HG03432 (cell line): ENCODE measurements around the gene IRAK1.

Source experiments
- ATAC-seq: cut with Tn5 transposase; IDR thresholded peaks from one replicate; pipeline ENCODE4 v1.9.1; 2021; ENCODE audit warnings: mild to moderate bottlenecking, moderate library complexity; ENCODE audit not compliant: unreplicated experiment

Gene IRAK1

DNA sequence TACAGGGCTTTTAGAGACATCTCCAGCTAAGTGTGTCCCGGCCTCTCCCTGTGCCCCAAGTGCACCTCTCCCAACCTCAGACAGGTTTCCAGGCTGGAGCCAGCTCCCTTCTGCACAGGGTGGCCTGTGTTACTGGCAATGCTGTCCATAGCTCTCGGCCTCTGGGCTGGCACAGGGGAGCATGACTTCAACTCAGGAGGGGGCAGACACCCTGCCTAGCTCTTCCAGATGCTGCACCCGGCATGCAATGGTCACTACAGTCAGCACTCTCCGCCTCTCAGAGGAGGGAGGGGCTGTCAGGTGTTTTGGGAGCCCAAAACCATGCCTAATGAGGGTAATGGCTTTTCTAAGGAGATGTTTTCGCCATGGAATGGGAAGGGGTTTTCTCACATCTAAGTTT, 2.4 kb upstream of the IRAK1 start:
- no peak for ATAC-seq

DNA sequence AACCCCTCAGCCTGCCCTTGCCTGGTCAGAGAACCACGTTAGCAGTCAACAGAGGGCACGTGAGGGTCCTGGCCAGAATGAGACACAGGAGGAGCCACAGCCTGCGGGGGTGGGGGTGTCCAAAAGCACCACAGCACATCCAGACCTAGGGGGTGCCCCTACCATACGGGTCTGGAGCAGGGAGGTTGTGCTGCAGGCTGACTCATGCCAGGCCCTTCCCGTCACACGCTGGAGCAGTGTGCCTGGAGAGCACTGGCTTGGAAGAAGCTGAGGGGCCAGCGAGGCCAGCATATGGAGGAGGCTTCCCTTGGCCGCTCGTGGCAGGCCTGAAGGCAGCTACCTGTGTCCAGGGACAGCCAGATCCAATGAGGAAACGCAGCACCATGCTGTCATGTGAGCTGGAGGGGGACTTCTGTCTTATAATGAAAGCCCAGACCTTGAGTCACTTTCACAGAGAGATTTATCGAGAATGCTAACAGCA, 1.5 kb upstream of the IRAK1 start:
- ATAC-seq: no peak

DNA sequence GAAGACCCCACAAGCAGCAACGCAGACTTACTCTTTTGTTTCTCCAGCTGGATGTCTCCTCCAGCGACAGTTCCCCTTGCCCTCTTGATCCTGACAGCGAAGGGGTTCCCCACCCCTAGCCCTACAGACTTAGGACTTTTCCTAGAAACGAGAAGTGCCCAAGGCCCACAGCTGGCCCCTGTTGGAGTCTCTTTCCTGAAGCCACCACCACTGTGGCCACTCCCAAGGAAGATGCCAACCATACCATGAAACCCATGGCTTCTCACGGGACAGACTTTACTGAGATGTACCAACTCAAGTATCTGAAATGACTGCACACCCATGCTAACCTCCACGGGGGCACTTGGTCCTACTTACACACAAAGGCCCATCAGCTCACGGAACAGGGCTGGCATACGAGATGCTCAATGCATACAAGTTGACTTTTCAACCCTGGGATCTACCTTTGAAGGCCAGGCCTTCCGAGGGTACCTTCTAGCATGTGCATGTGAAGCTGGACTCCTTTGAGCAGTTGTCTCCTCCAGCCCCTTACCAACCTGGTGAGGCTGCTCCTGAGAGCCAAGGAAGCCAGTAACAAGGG, 924 bp upstream of the IRAK1 start:
- no peak for ATAC-seq

DNA sequence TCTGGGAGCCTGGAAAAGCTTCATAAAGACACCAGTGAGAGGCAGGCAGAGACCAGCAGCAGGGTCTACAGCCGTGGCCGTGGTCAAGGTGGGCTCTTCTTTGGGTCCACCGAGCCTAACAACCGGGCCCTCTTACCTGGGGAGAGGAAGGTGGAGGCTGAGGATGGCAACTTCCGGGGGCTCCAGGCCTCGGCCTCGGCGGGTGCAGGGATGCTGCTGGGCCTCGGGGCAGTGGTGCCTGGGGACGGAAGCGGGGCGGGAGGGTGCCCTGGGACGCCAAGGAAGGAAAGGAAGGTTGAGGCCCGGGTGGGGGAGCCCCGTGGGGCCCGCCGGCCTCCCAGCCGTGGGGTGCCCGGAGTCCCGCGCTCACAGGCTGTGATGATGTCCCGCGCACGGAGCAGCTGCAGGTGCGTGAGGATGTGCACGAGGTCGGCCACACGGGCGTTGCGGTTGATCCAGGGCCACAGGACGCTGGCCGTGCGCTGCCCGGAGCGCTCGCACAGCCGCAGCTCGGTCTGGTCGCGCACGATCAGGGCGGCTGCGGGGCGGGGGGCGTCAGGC, 561 bp downstream of the IRAK1 start:
- peak; percentile 22 for ATAC-seq

DNA sequence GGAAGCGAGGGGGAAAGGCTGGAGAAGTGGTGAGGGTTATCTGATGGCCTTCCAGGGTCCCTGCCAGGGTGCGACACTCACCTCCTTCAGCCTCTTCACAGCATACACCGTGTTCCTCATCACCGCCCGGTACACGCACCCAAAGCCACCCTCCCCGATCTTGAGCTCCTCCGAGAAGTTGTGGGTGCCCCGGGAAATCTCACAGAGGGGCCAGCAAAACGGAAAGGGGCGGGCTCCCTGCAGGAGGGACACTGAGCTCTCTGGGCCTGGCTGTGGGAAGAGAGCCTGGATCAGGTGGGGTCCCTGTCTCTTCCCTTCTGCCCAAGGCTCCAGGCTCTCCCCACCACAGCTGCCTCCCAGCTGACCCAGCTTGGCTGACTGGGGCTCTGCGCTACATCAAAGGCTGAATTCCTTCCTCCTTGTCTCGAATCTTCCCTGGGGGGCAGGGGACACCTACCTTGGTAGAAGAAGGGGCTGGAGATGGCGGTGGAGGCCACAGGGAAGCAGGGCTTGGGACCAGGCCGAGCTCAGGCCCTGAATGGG, 1.1 kb downstream of the IRAK1 start:
- ATAC-seq: no peak

DNA sequence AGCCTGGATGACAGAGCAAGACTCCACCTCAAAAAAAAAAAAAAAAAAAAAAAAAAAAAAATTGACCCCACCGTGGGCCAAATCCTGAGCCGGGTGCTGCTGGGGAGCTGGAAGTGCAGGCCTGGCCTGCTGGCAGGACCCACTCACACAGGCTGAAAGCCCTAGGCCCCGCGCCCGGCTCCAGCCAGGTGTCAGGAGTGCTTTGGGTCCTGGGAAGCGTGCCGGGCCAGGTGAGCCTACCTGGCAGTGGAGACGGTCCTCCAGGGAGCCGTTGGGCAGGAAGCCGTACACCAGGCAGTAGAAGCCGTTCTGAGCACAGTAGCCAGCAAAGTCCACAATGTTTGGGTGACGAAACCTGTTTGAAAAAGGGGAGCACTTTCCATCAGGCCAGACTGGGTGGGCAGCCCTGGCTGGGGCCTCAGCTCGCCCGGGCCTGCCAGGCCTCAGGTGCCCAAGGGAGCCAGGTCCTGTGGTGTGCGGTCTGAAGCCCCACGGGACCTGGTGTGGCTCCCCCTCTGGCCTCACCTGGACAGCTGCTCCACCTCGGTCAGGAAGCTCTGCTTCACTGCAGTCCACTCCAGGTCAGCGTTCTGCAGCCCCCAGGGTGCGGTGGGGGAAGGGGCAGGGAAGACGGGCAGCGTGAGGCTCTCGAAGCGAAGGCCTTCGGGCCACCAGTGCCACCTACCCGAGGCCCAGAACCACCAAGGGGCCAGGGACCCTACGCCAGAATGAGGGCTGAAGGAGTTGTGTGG, 1.8 kb downstream of the IRAK1 start:
- ATAC-seq: no peak

DNA sequence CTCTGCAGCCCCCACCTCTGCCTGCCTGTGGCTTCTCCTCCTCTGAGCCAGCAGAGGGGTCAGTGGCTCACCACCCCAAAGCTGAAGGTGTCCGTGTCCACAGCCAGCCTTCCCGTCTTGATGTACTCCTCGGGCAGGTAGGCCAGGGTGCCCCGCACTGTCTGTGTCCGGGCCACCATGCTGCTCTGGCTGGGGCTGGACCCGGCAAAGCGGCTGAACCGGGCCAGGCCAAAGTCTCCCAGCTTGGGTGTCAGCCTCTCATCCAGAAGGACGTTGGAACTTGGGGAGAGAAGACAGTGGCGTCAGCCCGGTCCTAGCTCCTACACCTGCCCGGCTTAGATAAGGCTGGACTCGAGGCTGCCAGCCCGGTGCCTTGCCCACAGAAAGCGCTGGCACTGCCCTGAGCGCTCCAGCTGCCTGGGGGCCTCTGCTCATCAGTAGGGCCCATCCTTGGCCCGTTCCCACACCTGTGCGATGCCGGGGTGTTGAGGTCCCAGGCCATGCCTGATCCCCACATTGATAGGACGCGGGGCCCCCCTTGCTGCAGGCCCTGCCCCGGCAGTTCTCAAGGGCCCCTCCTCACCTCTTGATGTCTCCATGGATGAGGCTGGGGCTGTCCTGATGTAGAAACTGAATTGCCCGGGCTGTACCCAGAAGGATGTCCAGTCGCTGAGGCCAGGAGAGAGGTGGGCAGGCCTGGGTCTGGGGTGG, 3.2 kb downstream of the IRAK1 start:
- ATAC-seq: no peak

DNA sequence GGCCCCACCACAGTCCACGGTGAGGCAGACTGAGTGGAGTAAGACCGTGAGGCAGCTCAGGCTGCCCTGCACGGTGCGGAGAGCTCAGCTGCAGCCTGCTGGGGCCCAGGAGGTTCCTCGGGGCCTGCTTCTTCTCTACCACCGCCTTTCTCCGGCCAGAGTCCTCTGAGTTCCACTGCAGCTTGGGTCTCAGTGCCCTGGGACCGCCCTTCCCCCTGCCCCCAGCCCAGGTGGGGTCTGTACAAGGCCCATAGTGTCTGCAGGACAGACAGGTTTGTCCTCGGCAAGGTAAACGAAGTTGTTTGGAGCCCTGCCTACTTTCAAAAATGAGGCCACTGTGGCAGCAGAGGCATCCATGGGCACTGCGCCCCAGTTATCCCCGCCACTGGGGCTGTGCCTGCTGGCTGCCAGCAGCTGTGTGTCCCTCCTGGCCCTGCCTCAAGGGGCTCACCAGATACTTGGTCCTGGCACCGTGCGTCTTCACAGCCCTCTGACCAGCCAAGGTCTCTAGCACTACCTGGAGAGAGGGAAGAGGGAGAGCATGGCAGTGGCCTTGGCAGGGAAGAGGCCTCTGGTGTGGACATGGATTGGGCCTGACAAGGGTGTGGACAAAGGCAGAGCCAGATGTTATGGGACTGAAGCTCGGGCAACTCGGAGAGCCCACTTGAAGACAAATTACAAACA, 4.0 kb downstream of the IRAK1 start:
- ATAC-seq: no peak

DNA sequence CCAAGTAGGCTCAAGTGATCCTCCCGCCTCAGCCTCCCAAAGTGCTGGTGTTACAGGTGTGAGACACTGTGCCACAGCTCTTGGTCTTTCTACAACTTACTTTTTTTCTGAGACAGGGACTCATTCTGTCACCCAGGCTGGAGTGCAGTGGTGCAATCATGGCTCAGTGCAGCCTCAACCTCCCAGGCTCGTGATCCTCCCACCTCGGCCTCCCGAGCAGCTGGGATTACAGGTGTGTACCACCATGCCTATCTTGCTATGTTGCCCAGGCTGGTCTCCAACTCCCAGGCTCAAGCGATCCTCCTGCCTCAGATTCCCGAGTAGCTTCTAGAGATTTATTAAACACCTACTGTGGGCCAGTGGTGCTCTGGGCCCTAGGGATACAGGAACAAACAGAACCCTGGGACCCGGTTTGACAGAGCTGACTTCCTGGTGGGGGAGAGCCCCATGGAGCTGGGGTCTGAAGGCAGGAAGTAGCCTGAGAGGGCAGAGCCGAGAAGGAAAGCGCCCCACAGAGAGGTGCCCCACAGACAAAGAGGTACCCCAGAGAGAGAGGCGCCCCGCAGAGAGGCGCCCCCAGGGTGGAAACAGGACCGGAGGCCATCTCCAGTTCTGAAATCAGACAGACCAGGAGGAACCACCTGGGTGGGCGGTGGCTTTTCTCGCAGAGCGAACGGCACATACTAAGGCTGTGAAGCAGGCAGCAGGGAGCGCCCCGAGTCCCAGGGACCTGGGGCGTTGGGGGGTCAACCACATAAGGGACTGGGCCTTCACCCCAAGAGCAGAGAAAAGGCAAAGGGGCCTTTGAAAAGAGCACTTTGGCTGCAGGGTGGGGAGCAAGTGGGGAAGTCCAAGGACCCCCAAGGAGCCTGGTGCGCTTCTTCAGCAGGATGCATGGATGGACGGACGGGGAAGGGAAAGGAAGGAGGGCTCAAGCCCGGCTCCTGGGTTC, 5.0 kb downstream of the IRAK1 start:
- ATAC-seq: no peak

DNA sequence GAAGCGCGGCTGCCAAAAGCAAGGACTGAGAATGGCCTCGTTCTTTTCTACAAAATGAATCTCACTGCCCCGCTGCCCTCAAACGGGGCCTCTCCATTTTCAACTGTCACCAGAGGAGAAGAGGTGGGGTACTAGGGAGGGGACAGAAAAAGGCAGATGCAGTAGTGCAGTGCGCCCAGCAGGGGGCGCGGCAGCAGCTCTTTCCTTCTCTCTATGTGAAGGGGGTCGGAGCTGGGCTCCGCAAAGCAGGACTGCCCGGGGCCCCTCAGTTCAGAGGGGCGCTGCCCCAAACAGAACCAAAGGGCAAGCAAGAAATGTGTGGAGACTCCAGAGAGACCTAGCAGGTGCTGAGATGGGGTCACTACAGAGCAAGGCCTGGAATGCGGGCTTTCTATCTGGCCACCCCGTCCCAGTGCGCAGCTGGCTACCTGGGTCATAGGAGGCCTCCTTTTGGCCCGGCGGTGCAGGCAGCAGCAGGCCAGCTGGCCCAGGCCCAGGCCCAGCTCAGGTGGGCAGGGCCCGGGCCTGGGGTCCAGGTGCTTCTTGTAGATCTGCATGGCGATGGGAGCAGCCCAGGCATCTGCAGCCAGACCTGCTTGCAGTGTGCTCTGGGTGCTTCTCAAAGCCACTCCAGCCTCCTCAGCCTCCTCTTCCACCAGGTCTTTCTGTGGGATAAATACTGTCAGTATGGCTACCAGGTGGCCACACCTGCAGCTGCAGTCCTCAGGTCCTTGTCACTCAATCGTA, 5.9 kb downstream of the IRAK1 start:
- ATAC-seq: no peak

DNA sequence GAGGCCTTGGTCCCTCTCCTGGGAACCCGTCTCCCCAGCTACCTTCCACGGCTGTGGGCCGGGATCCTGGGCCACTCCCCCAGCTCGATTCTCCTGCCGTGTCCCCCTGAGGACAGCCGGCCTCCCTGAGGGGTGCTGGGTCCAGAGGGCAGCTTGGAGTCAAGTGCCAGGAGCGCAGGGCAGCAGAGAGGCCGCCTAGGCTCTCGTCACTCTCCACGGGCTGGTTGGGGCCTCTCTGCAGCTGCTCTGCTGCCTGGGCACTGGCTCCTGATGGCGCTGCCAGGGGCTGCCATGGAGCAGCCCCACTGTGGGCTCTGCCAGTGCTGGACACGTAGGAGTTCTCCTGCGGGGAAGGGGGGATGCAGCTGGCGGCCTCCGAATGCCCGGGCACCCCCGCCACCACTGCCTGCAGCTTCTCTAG, 6.7 kb downstream of the IRAK1 start:
- ATAC-seq: no peak

DNA sequence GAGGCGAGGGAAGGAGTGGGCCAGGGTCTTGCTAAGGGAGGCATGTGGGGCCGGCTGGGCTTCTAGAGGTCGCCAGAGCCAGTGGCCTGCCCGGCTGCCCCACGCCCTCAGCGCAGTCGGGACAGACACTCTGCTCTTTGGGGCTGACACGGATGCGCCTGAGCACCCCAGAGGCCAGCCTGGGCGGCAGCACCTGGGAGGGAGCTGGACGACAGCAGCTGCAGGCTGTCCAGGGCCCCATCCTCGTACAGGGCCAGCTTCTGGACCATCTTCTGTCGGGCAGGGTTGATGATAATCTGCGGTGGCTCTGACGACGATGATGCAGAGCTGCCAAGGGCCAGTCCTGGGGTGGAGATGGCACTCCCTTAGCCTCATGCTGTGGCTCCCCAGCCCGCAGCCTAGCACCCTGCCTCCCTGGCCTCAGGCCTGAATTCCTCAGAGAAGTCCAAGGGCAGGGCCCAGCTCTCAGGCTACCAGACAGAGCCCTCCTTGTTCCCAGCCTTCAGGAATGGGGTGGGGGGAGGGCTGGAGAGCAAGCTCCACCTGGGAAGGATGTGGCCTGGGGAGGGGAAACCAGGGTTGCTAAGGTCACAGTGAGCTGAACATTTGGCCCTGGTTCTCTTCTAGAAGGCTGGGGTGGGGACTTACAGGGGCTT, 7.2 kb downstream of the IRAK1 start:
- no peak for ATAC-seq

DNA sequence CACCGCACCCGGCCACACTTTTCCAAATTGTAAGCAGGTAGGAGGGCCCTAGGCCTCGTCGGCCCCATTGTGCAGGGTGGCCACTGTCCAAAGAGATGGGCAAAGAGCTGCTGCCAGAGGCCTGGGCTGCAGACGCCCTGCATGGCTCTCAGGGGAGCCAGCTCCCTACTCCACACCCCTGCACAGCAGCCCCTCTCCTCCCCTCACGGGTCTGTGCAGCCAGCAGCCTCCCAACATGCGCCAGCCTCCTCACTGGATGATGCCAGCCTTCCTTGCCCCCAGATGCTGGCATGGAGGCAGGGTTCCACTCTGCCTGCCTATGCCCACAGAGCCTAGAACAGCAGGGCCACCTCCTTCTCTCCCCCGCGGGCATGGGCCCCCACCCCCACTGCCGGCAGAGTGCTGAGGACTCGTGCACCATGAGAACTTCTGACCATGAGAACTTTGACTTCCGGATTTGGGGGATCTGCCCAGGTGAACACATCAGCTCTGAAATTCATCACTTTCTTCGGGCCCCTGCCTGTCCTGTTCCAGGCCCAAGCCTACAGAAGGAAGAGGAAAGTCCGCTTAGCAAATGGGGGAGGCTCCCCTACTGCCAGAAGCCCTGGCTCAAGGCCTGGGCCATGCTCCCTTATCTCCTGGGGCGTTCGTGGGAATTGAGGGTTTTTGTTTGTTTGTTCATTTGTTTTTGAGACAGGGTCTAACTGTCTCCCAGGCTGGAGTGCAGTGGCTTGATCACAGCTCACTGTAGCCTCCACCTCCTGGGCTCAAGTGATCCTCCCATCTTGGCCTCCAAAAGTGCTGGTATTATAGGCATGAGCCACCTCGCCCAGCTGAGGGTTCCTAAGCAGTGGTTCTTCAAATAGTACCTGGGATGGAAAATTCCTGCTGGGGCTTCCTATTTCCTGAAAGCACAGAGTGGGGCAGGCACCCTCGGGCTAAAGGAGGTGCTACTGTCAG, 8.0 kb downstream of the IRAK1 start:
- ATAC-seq: no peak

DNA sequence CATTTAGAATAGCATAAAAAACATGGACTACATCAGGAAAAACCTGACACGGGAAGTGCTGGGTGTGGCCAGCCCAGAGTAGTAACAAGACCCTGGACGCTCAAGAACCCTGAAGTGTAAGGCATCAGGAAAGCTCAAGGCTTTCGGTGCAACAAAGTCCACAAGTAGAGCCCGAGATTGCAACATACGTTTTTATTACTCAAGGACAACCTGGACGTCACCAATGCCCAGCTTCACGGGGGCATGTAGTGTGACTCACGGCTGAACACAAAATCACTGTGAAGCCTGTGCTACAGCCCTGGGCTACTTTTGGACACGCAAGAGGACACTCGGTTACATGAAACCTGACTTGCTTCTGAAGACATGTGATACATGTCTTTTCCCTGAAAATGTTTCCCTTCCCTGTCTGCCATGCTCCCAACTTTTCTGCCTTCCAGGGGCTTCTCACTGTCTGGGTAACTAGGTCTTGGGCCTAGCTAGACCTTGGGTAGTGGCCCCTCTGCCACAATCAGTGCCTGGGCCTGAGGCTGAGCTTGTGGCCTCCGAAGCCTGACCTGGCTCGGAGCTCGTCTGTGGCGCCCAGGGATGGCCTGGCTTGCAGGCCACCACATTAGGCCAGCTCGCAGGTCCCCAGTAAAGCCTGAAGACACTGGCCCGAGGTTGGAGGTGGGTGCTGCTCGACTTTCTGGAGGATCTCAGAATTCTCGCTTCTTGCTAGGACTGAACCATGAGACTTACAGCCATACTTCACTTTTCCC, 9.2 kb downstream of the IRAK1 start:
- no peak for ATAC-seq

DNA sequence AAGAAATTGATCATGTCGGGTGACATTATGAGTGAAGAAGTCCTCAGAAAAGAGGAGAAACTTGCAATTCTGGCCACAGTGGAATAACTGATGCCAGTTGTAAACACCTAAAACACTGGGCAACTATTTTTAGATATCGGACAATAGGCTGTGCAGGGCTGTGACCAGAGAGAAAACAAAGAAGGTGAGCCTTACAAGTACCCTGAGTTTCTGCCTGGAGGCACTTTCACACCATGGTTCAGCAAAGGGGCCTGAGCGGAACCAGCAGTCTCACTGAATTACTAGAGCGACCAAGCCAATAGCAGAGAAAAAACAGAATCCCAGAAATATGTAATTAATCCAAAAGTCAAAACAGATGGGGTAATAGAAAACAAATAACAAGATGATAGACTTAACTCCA, 11.2 kb downstream of the IRAK1 start:
- ATAC-seq: no peak

DNA sequence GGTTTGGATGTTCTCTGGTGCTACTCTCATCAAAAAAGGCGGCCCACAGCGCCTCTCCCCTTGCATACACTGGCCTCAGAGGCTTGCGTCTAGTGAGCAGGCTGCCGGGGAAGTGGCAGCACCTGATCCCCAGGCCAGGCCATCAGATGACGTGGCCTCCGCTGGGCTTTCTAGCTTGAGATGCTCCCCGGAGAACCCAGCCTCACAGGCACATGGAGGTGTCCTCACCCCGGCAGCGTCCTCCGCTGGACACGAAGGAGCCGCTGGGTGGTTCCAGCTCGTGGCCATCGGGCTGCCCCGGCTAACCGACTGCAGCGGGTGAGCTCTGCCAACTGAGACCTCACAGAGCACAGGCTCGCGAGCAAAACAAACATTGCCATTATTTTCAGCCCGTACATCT, 12.8 kb downstream of the IRAK1 start:
- no peak for ATAC-seq

DNA sequence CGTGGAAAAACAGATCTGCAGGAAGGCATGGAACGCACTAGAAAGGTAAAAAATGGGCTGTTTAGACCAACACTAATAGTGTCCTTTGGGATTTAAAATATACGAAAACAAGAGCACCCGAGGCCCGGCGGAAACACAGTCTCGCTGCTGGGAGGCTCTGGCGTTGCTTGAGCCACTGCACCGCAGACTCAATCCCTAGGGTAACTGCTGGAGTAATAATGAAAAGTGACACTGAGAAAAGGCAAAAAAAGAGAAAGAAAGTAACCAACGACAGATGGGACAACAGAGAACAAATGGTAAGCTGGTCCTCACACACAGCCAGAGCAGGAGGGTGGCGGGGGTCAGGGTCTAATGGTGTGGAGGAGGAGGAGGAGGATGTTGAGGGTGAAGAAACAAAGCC, 15.4 kb downstream of the IRAK1 start:
- ATAC-seq: no peak
